HL-60 (cell line): ENCODE measurements around the gene FBLN7.

Source experiments
- GABPA ChIP-seq: IDR thresholded peaks from 2 replicates; pipeline ENCODE4 v1.6.1; 2012; ENCODE audit warnings: low read depth
- POLR2AphosphoS5 ChIP-seq: IDR thresholded peaks from 2 replicates; pipeline ENCODE4 v1.6.1; 2012; ENCODE audit warnings: low read depth
- SPI1 ChIP-seq: IDR thresholded peaks from 2 replicates; pipeline ENCODE4 v1.6.1; 2012; ENCODE audit warnings: low read depth, mild to moderate bottlenecking, borderline replicate concordance
- TF ChIP-seq, protein P1 (sequence below): IDR thresholded peaks from one replicate; pipeline ENCODE4 v1.5.1; 2011; ENCODE audit warnings: low read length, control low read depth, inconsistent platforms; ENCODE audit not compliant: insufficient read depth
- TF ChIP-seq, protein P2 (sequence below): IDR thresholded peaks from 2 replicates; pipeline ENCODE4 v1.6.1; 2012; ENCODE audit warnings: low read depth; ENCODE audit not compliant: insufficient replicate concordance

DNA sequence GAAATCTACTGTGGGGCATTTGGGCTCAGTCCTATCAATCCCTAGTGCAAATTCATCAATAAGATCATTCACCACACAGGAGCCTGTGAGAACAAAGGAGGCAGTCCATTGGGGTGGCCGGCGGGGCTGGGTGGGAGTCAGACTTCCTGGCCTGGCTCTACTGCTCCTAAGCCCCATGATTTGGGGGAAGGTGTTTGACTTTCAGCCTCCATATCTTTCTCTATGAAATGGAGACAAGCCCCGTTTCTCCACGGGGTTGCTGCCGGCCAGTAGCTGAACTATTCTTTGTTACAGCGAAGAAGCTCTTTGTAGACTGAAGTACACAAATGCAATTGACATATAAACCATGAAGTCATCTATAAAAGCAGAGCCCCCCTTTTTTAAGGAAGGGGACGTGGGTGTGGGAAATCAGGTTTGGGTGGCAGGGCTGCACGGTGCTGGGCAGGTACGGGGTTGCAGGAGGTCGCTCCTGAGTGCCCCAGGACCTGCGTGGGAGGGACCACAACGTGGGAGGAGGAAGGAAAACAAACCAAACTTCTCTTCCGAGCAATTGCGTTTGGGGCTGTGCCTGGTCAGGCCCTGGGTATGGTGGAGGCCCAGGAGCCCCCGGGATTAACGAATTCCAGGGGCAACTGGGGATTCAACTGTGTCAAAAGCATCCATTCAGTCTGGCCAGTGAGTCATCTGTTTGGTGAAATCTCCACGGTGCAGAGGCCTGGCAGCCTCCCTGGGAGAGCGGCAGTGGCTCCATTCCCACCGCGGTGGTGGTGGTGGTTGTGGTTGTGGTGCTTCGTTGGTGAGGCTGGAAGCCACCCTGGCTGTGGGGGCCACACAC lies 18.2 kb downstream of the FBLN7 start:
- TF ChIP-seq POLR2AphosphoS5 (no peak), GABPA (no peak), SPI1 (no peak)
- TF ChIP-seq, protein P1, sequence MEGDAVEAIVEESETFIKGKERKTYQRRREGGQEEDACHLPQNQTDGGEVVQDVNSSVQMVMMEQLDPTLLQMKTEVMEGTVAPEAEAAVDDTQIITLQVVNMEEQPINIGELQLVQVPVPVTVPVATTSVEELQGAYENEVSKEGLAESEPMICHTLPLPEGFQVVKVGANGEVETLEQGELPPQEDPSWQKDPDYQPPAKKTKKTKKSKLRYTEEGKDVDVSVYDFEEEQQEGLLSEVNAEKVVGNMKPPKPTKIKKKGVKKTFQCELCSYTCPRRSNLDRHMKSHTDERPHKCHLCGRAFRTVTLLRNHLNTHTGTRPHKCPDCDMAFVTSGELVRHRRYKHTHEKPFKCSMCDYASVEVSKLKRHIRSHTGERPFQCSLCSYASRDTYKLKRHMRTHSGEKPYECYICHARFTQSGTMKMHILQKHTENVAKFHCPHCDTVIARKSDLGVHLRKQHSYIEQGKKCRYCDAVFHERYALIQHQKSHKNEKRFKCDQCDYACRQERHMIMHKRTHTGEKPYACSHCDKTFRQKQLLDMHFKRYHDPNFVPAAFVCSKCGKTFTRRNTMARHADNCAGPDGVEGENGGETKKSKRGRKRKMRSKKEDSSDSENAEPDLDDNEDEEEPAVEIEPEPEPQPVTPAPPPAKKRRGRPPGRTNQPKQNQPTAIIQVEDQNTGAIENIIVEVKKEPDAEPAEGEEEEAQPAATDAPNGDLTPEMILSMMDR, result no peak
- TF ChIP-seq, protein P2, sequence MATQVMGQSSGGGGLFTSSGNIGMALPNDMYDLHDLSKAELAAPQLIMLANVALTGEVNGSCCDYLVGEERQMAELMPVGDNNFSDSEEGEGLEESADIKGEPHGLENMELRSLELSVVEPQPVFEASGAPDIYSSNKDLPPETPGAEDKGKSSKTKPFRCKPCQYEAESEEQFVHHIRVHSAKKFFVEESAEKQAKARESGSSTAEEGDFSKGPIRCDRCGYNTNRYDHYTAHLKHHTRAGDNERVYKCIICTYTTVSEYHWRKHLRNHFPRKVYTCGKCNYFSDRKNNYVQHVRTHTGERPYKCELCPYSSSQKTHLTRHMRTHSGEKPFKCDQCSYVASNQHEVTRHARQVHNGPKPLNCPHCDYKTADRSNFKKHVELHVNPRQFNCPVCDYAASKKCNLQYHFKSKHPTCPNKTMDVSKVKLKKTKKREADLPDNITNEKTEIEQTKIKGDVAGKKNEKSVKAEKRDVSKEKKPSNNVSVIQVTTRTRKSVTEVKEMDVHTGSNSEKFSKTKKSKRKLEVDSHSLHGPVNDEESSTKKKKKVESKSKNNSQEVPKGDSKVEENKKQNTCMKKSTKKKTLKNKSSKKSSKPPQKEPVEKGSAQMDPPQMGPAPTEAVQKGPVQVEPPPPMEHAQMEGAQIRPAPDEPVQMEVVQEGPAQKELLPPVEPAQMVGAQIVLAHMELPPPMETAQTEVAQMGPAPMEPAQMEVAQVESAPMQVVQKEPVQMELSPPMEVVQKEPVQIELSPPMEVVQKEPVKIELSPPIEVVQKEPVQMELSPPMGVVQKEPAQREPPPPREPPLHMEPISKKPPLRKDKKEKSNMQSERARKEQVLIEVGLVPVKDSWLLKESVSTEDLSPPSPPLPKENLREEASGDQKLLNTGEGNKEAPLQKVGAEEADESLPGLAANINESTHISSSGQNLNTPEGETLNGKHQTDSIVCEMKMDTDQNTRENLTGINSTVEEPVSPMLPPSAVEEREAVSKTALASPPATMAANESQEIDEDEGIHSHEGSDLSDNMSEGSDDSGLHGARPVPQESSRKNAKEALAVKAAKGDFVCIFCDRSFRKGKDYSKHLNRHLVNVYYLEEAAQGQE, result no peak
